Colonic mucosa (tissue), 4 donors: ENCODE data around the gene TAF4. TPM values are rescaled to one million over a fixed set of nuclear protein-coding genes. Genes with fewer than 3 reads are reported as not detected.
"Not testable (repeated sequence)": the region's sequence is repeated elsewhere in the genome, so short reads cannot be mapped to it uniquely, and the experiment has no call there.

ENCODE experiments used
- DNase-seq: peaks from one replicate; pipeline ENCODE4 v3.0.0-alpha.2; 2020
- H3K27ac ChIP-seq: fragments of 200-600 bp; one replicate; pipeline ENCODE4 v1.8.0; 2021
- H3K27me3 ChIP-seq: fragments of 200-600 bp; one replicate; pipeline ENCODE4 v1.8.0; 2021
- H3K36me3 ChIP-seq: fragments of 200-600 bp; one replicate; pipeline ENCODE4 v1.8.0; 2021
- H3K4me1 ChIP-seq: fragments of 200-600 bp; one replicate; pipeline ENCODE4 v1.8.0; 2021; ENCODE audit warnings: mild to moderate bottlenecking
- H3K4me3 ChIP-seq: fragments of 200-600 bp; one replicate; pipeline ENCODE4 v1.8.0; 2021
- H3K9ac ChIP-seq, 2 donors: one replicate each; pipeline ENCODE4 v1.7.0; 2013; ENCODE audit warnings: control low read depth in 2 of 2, low read depth in 2 of 2, low read length in 2 of 2
- H3K9me3 ChIP-seq: fragments of 200-600 bp; one replicate; pipeline ENCODE4 v1.8.0; 2021
- CTCF ChIP-seq: fragments of 200-600 bp; IDR thresholded peaks from one replicate; pipeline ENCODE4 v1.8.0; 2022; ENCODE audit warnings: antibody characterized with exemption, mild to moderate bottlenecking
- intact Hi-C: fragments of 100-400 bp; cut with DNase I; formaldehyde crosslinking; loops from one replicate; pipeline ENCODE4 v1.14.1; 2022
- total RNA-seq, 2 donors: library from RNA; stranded (reverse); fragmentation: NEBNext Ultra II Directional in 1 of 2; extraction: Animal tissue kit (Norgen Biotek cat#: 25700) in 1 of 2; gene quantifications; one replicate each; pipeline ENCODE4 v1.2.1, GENCODE V29; 2021
- donor health status: healthy.
- donor health status: DM: no; HTN: no; CAD: no.
- donor health status: DM: no; HTN: no; CAD: no.

Gene TAF4
- total RNA-seq, 2 donors from 2014 or later = 17.4 to 27.3 TPM

GRCh38 chr20:62056975-62057374 is 8.7 kb downstream of the TAF4 start:
- Histone ChIP-seq H3K9me3 (no peaks in the 10 kb centered on the region), H3K27ac (no peak overlapping the region), H3K9ac (no peak overlapping the region), H3K4me3 (no peak overlapping the region), H3K36me3 (no peaks in the 10 kb centered on the region), H3K4me1 (no peaks in the 10 kb centered on the region), H3K27me3 (no peaks in the 10 kb centered on the region)
- TF ChIP-seq CTCF = no peak
- intact Hi-C loops = no loop called here
- DNase-seq = no peak

GRCh38 chr20:62056377-62056776 is 9.3 kb downstream of the TAF4 start:
- no peaks in the 10 kb centered on the region for H3K27me3 ChIP-seq
- no peak overlapping the region for H3K27ac ChIP-seq
- intact Hi-C loops = no loop called here
- H3K36me3 ChIP-seq = no peaks in the 10 kb centered on the region
- TF ChIP-seq CTCF = no peak
- no peak for DNase-seq
- no peaks in the 10 kb centered on the region for H3K9me3 ChIP-seq
- H3K4me3 ChIP-seq = no peak overlapping the region
- no peak overlapping the region for H3K9ac ChIP-seq
- H3K4me1 ChIP-seq = no peaks in the 10 kb centered on the region

GRCh38 chr20:62055862-62056115 is 9.9 kb downstream of the TAF4 start:
- H3K9ac ChIP-seq, H3K4me3 ChIP-seq, H3K27me3 ChIP-seq, intact Hi-C loops, H3K9me3 ChIP-seq, H3K36me3 ChIP-seq, DNase-seq, H3K4me1 ChIP-seq, H3K27ac ChIP-seq: not testable (repeated sequence)

- Histone ChIP-seq H3K9ac (no peak overlapping the region), H3K27ac (no peak overlapping the region), H3K4me1 (no peaks in the 10 kb centered on the region), H3K27me3 (no peaks in the 10 kb centered on the region), H3K4me3 (no peak overlapping the region), H3K9me3 (no peaks in the 10 kb centered on the region), H3K36me3 (no peaks in the 10 kb centered on the region)
- intact Hi-C loops = no loop called here
- no peak for TF ChIP-seq CTCF
- no peak for DNase-seq
These were observed 10.4 kb downstream of the TAF4 start for GRCh38 chr20:62055106-62055861.

GRCh38 chr20:62054451-62054953 is 11.2 kb downstream of the TAF4 start:
- Histone ChIP-seq H3K4me3 (no peak overlapping the region), H3K36me3 (no peaks in the 10 kb centered on the region), H3K27me3 (no peaks in the 10 kb centered on the region), H3K27ac (no peak overlapping the region), H3K9ac (no peak overlapping the region), H3K9me3 (no peaks in the 10 kb centered on the region), H3K4me1 (no peaks in the 10 kb centered on the region)
- no peak for DNase-seq
- TF ChIP-seq CTCF = no peak
- intact Hi-C loops = no loop called here

- Histone ChIP-seq H3K27me3 (no peaks in the 10 kb centered on the region), H3K9me3 (no peaks in the 10 kb centered on the region), H3K36me3 (no peaks in the 10 kb centered on the region), H3K27ac (no peak overlapping the region), H3K9ac (no peak overlapping the region), H3K4me3 (no peak overlapping the region), H3K4me1 (no peaks in the 10 kb centered on the region)
- no peak for TF ChIP-seq CTCF
- intact Hi-C loops = no loop called here
- no peak for DNase-seq
These were observed 12.1 kb downstream of the TAF4 start for GRCh38 chr20:62053465-62054196.
